Epithelial cell of proximal tubule (primary cell): Measurements from ENCODE around the gene ASS1. TPM values are rescaled to one million over a fixed set of nuclear protein-coding genes. Genes with fewer than 3 reads are reported as not detected.

Experiments
- DNase-seq: peaks from one replicate; pipeline ENCODE4 v3.0.0-alpha.2; 2011; ENCODE audit warnings: low read depth
- H3K4me3 ChIP-seq: 2 replicates; pipeline ENCODE4 v1.5.1; 2011; ENCODE audit warnings: low read depth, mild to moderate bottlenecking, low read length
- total RNA-seq: library from RNA; depleted of rRNA; stranded (reverse); fragments of >200 nt; gene quantifications from 2 replicates; pipeline ENCODE4 v1.2.3, GENCODE V29; 2015
- TF ChIP-seq, protein P1 (sequence below): conservative IDR thresholded peaks from 2 replicates; pipeline ENCODE4 v1.5.1; 2012; ENCODE audit warnings: low read depth, mild to moderate bottlenecking, low read length

The ASS1 gene
- total RNA-seq, 1 donor from 2014 or later: 9.4 TPM

DNA sequence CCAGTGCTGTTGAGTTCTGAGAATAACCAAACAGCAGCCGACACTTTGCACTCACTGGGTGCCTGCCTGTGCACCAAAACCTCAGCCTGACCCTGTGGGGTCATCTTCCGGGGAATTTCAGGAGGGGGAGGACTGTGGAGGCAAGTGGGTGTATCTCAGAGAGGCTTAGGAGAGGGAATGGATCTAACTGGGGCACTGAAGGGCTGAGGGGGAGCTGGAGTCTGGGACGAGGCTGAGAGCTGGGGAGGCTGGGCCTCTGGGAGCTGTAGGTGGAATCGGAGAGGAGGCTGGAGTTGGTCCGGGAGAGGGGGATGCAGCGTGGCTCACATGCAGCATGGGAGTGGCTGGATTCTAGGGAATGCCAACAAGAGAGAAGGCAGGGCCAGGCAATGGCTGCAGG, 14.9 kb upstream of the ASS1 start:
- no peak overlapping the region for H3K4me3 ChIP-seq
- TF ChIP-seq, protein P1, sequence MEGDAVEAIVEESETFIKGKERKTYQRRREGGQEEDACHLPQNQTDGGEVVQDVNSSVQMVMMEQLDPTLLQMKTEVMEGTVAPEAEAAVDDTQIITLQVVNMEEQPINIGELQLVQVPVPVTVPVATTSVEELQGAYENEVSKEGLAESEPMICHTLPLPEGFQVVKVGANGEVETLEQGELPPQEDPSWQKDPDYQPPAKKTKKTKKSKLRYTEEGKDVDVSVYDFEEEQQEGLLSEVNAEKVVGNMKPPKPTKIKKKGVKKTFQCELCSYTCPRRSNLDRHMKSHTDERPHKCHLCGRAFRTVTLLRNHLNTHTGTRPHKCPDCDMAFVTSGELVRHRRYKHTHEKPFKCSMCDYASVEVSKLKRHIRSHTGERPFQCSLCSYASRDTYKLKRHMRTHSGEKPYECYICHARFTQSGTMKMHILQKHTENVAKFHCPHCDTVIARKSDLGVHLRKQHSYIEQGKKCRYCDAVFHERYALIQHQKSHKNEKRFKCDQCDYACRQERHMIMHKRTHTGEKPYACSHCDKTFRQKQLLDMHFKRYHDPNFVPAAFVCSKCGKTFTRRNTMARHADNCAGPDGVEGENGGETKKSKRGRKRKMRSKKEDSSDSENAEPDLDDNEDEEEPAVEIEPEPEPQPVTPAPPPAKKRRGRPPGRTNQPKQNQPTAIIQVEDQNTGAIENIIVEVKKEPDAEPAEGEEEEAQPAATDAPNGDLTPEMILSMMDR: no peak
- DNase-seq: no peak

DNA sequence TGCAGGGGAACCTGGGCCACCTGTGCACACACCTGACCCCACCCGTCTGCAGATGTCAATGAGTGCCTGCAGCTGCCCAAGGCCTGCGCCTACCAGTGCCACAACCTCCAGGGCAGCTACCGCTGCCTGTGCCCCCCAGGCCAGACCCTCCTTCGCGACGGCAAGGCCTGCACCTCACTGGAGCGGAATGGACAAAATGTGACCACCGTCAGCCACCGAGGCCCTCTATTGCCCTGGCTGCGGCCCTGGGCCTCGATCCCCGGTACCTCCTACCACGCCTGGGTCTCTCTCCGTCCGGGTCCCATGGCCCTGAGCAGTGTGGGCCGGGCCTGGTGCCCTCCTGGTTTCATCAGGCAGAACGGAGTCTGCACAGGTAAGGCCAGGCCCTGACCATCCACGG, 14.5 kb upstream of the ASS1 start:
- DNase-seq: no peak
- TF ChIP-seq, protein P1: no peak
- H3K4me3 ChIP-seq: no peak overlapping the region

DNA sequence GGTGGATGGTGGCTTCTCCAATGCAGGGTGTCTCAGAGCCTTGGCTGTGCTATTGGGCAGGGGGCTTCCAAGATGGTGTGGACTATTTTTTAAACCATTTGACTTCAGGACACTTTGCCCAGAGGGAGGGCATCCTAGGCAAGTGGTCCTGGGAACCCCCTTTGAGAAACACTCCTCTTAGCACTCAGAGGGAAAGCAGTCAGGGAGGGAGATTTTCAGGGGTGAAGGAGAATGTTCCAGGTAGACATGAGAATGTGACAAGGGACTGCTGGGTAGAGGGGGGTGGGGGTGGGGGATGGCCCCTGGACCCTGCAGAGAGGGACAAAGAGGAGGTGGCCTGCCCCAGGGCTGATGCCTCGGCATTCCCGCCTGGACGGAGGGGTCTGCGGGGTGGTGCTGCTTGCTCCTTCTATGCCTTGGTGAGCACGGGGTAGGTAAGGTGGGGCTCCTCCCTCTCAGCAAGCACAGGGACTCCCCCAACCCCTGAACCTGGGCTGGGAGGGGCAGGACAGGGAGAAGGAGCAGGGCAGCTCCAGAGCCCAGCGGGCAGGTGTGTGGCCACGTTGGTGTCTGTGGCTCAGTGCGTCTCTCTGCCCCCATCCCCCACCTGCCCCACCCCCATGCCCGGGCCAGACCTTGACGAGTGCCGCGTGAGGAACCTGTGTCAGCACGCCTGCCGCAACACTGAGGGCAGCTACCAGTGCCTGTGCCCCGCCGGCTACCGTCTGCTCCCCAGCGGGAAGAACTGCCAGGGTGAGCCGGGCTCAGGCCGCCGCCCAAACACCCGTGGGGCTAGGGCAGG, 13.8 kb upstream of the ASS1 start:
- TF ChIP-seq, protein P1: no peak
- no peak overlapping the region for H3K4me3 ChIP-seq
- no peak for DNase-seq

DNA sequence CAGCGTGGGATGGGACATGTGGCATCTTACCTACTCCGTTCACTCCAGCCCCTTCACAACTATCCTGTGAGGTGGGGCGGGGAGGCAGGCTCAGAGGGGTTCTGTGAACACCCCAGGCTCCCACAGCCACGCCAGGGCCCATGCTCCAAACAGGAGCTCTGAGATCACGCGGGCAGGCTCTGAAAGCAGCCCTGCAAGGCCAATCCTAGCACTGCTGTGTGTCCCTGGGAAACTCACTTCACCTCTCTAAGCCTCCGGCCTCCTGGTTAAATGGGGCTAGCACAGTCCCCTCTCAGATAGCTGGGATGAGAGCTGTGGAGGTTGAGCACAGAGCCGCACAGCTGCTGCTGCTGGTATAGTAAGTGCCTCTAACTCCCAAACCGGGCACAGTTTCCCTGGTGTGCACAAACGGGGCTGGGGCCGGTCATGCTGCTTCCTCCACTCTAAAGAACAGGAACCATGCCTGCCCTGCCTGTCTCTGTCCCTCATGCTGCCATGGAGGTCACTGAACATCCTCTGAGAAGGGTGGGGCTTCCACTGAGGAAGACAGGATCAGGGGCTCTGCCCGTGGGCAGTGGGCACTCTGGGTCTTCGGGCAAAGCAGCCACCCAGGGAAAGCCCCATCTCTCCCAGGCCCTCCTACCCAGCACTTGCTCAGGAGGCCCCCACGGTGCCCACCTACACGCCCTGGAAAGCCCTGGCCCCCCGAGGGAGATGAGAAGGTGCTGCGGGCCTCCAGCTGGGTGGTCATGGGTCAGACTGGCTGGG, 13.0 kb upstream of the ASS1 start:
- DNase-seq: no peak
- TF ChIP-seq, protein P1: no peak

DNA sequence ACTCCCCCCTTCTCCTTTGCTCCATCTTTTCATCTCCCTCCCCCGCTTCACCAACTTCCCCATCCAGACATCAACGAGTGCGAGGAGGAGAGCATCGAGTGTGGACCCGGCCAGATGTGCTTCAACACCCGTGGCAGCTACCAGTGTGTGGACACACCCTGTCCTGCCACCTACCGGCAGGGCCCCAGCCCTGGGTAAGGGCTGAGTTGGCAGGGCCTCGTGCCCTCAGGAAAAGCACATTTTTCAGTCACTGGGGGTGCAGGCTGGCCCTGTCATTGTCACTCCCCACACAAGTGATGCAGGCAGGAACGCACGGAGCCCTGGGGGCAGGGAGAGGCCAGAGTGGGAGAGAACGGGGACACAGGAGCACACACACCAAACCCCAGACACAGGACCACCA, 12.4 kb upstream of the ASS1 start:
- no peak for DNase-seq
- TF ChIP-seq, protein P1: peak; percentile 36
- H3K4me3 ChIP-seq: no peak overlapping the region

More for the DNA sequence above, 13.0 kb upstream of the ASS1 start:
- no peak overlapping the region for H3K4me3 ChIP-seq

DNA sequence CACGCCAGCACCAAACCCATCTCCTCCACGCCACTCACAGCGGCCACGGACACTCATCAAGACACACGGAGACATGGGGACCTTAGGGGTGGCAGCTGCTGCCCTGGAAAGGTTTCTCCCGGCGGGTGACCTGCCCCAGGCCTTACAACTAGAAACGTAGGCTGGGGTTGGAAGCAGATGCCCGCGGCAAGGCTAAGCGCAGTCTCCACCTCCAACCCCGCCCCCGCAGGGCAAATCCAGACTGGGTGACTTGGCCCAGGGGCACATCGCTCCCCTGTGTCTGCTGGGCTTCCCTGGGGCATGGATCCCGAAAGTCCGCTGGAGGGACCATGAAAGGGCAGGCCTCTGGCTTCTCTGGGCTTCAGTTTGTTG, 12.0 kb upstream of the ASS1 start:
- no peak for DNase-seq
- peak overlapping the region; percentile 46 for H3K4me3 ChIP-seq
- TF ChIP-seq, protein P1: no peak
